Measurements from ENCODE around the gene ST14.

DNA sequence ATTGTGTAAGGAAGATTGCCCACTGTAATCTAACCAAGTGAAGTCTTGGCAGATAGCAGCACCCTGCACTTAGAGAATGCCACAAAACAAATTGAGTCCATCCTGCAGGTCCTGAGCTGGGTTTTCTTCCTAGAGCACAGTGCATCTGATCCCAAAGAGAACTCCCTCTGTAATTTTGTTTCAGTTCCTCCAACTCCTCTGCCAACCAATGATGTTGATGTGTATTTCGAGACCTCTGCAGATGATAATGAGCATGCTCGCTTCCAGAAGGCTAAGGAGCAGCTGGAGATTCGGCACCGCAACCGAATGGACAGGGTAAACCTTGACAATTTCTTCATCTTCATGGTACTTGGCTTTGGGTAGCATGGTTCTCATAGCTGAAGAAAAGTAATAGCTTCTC is 33.1 kb upstream of the ST14 start:
- TF ChIP-seq, protein P1, sequence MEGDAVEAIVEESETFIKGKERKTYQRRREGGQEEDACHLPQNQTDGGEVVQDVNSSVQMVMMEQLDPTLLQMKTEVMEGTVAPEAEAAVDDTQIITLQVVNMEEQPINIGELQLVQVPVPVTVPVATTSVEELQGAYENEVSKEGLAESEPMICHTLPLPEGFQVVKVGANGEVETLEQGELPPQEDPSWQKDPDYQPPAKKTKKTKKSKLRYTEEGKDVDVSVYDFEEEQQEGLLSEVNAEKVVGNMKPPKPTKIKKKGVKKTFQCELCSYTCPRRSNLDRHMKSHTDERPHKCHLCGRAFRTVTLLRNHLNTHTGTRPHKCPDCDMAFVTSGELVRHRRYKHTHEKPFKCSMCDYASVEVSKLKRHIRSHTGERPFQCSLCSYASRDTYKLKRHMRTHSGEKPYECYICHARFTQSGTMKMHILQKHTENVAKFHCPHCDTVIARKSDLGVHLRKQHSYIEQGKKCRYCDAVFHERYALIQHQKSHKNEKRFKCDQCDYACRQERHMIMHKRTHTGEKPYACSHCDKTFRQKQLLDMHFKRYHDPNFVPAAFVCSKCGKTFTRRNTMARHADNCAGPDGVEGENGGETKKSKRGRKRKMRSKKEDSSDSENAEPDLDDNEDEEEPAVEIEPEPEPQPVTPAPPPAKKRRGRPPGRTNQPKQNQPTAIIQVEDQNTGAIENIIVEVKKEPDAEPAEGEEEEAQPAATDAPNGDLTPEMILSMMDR (conservative IDR thresholded peaks at IDR 0.05; ENCODE audit: low read depth, low read length): no peak
- no peak for TF ChIP-seq EZH2 (IDR thresholded peaks at IDR 0.05; ENCODE audit: borderline replicate concordance, low read depth, low read length, poor library complexity, severe bottlenecking)
